Measurements from ENCODE around the gene SH3GLB1. TPM values are rescaled to one million over a fixed set of nuclear protein-coding genes. Genes with fewer than 3 reads are reported as not detected.

SH3GLB1 gene
- total RNA-seq, 1 experiment from 2014 or later = 47.6 TPM

DNA sequence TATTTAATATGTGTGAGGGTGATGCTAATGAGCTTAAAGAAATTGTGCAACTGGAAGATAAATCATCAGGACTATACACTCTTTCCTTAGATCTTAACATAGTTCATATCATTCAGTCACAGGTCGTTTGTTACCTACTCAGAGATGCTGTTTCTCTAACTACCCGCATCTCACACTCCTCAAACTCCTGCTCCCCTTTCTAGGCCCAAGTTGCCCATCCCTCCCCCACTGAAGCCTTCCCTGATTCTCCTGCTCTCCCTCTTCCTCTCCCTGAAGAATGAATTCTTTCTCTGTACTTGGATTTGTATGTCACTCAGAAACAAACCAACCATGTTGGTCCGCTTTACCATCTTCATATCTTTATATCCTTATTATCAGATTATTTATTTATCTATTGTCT, 9.1 kb downstream of the SH3GLB1 start:
- no peaks in the 10 kb centered on the region for H3K9me3 ChIP-seq (ENCODE audit: insufficient read depth, low read depth)
- H3K27me3 ChIP-seq (ENCODE audit: insufficient read depth, low read depth) = no peaks in the 10 kb centered on the region
- peaks cover 11% of the 10 kb centered on the region; the same call in 1 of the 2 replicates for H3K36me3 ChIP-seq (ENCODE audit: low read depth)
- H3K4me2 ChIP-seq = no peak overlapping the region
- POLR2A ChIA-PET (ENCODE audit: unreplicated experiment) = no interaction called here
- peaks cover 73% of the 10 kb centered on the region for H3K79me2 ChIP-seq (ENCODE audit: low read depth)
- H3K27ac ChIP-seq = no peak overlapping the region
- H3K4me3 ChIP-seq = no peak overlapping the region
- H3K9me2 ChIP-seq (ENCODE audit: insufficient read depth) = no peaks in the 10 kb centered on the region
- intact Hi-C loops (cut with micrococcal nuclease; ENCODE audit: unreplicated experiment) = no loop called here
- H3F3A ChIP-seq (ENCODE audit: insufficient read depth, low read depth) = no peaks in the 10 kb centered on the region
- CTCF ChIA-PET = interaction anchor here (1.0 kb wide), 1 partner anchor 9 kb away, joined by 4 read pairs; the partner anchor contains the start of gene SH3GLB1
- H3K4me1 ChIP-seq (replicated peaks; ENCODE audit: insufficient read depth) = no peaks in the 10 kb centered on the region
- no TSS peak for BruUV-seq (replicated peaks)
- H4K20me1 ChIP-seq (ENCODE audit: insufficient read depth) = peaks cover 11% of the 10 kb centered on the region
- H2AFZ ChIP-seq = no peak overlapping the region
- DNase-seq = no peak
- TF ChIP-seq, protein P1, sequence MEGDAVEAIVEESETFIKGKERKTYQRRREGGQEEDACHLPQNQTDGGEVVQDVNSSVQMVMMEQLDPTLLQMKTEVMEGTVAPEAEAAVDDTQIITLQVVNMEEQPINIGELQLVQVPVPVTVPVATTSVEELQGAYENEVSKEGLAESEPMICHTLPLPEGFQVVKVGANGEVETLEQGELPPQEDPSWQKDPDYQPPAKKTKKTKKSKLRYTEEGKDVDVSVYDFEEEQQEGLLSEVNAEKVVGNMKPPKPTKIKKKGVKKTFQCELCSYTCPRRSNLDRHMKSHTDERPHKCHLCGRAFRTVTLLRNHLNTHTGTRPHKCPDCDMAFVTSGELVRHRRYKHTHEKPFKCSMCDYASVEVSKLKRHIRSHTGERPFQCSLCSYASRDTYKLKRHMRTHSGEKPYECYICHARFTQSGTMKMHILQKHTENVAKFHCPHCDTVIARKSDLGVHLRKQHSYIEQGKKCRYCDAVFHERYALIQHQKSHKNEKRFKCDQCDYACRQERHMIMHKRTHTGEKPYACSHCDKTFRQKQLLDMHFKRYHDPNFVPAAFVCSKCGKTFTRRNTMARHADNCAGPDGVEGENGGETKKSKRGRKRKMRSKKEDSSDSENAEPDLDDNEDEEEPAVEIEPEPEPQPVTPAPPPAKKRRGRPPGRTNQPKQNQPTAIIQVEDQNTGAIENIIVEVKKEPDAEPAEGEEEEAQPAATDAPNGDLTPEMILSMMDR (conservative IDR thresholded peaks at IDR 0.05) = no peak
- TF ChIP-seq EZH2 (IDR thresholded peaks at IDR 0.05; ENCODE audit: low read depth) = no peak

DNA sequence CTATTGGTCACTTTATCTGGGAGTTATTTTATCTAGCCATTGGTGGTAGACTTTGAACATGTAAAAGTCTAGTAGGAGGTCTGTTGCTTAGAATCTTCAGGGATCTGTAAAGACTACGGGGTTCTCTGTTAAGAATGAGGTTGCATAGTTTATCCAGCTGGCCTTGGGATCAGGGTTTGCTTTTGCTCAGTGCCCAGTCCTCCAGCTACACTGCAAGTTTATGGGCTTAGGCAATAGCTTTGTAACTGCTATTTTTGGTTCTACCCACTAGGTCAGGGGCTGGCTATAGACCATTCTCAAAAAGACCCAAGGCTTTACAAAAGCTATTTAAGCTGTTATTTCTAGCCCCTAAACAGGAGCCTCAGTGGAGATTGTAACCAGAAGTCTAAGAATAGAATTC, 9.8 kb downstream of the SH3GLB1 start:
- H3K27ac ChIP-seq = no peak overlapping the region
- no peaks in the 10 kb centered on the region for H3K27me3 ChIP-seq (ENCODE audit: insufficient read depth, low read depth)
- no peaks in the 10 kb centered on the region for H3K9me2 ChIP-seq (ENCODE audit: insufficient read depth)
- BruUV-seq (replicated peaks) = no TSS peak
- H3K79me2 ChIP-seq (ENCODE audit: low read depth) = peaks cover 66% of the 10 kb centered on the region
- no peak overlapping the region for H2AFZ ChIP-seq
- no peaks in the 10 kb centered on the region for H3F3A ChIP-seq (ENCODE audit: insufficient read depth, low read depth)
- CTCF ChIA-PET = interaction anchor here (1.0 kb wide), 1 partner anchor 10 kb away, joined by 4 read pairs; the partner anchor contains the start of gene SH3GLB1
- POLR2A ChIA-PET (ENCODE audit: unreplicated experiment) = interaction anchor here (0.6 kb wide), 1 partner anchor 213 kb away, joined by 6 read pairs; no protein-coding TSS in a partner anchor
- H3K4me3 ChIP-seq = no peak overlapping the region
- H3K4me2 ChIP-seq = no peak overlapping the region
- DNase-seq = no peak
- H3K4me1 ChIP-seq (replicated peaks; ENCODE audit: insufficient read depth) = no peaks in the 10 kb centered on the region
- H3K36me3 ChIP-seq (ENCODE audit: low read depth) = peaks cover 9% of the 10 kb centered on the region; the same call in 1 of the 2 replicates
- TF ChIP-seq, protein P1 (conservative IDR thresholded peaks at IDR 0.05) = no peak
- TF ChIP-seq EZH2 (IDR thresholded peaks at IDR 0.05; ENCODE audit: low read depth) = no peak
- intact Hi-C loops (cut with micrococcal nuclease; ENCODE audit: unreplicated experiment) = no loop called here
- H4K20me1 ChIP-seq (ENCODE audit: insufficient read depth) = peaks cover 9% of the 10 kb centered on the region
- no peaks in the 10 kb centered on the region for H3K9me3 ChIP-seq (ENCODE audit: insufficient read depth, low read depth)

DNA sequence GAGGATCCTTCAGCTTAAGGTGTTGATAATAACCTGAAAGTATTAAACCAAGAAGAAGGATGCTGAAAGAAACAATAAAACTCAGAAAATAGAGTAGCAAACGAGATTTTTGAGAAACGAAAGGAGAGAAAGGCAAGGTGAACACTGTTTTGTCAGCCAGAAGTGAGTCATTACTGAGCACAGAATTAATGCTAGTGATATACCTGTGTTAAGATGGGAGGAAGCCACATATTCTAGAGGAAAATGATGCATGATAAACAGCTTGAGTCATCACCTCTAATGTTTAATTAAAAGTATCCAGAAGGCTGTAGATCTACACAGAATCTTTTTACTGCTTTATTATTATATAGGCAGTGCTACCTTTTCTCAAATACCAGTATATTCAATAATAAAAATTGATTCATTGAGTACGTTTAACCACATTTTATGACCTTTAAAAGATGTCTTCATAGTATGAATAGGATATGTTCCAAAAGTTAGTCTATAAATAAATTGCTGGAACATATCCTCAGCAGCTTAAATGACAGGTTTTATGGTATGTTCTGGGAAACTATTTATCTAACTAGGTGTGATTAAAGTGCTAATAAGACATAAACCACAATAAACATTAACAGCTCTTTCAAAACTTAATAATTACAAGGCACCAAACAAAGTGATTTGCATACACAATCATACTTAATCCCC, 10.3 kb downstream of the SH3GLB1 start:
- Histone ChIP-seq H3K27ac (no peak overlapping the region), H3K9me3 (ENCODE audit: insufficient read depth, low read depth) (no peaks in the 10 kb centered on the region), H2AFZ (no peak overlapping the region), H3K27me3 (ENCODE audit: insufficient read depth, low read depth) (no peaks in the 10 kb centered on the region), H4K20me1 (ENCODE audit: insufficient read depth) (peaks cover 10% of the 10 kb centered on the region), H3K36me3 (ENCODE audit: low read depth) (peaks cover 7% of the 10 kb centered on the region; the same call in 1 of the 2 replicates), H3F3A (ENCODE audit: insufficient read depth, low read depth) (no peaks in the 10 kb centered on the region), H3K79me2 (ENCODE audit: low read depth) (peaks cover 61% of the 10 kb centered on the region), H3K4me1 (replicated peaks; ENCODE audit: insufficient read depth) (no peaks in the 10 kb centered on the region), H3K4me2 (no peak overlapping the region), H3K4me3 (no peak overlapping the region), H3K9me2 (ENCODE audit: insufficient read depth) (no peaks in the 10 kb centered on the region)
- ChIA-PET POLR2A (ENCODE audit: unreplicated experiment) (interaction anchor here (0.6 kb wide), 2 partner anchors 20 to 212 kb away, joined by 6 read pairs; no protein-coding TSS in a partner anchor), CTCF (no interaction called here)
- DNase-seq = no peak
- TF ChIP-seq, protein P1 (conservative IDR thresholded peaks at IDR 0.05) = no peak
- no peak for TF ChIP-seq EZH2 (IDR thresholded peaks at IDR 0.05; ENCODE audit: low read depth)
- intact Hi-C loops (cut with micrococcal nuclease; ENCODE audit: unreplicated experiment) = no loop called here
- BruUV-seq (replicated peaks) = no TSS peak

All from PC-9 (cell line).